ENCODE data around the gene KCNG2.

The KCNG2 gene

GRCh38 chr18:79789091-79789891 lies 8.4 kb upstream of the KCNG2 start:
- H3K4me3 ChIP-seq (ENCODE audit: low read depth, low read length), result no peak overlapping the region
- no peak overlapping the region for H3K9ac ChIP-seq (ENCODE audit: low read depth, low read length)
- no peaks in the 10 kb centered on the region for H3K4me1 ChIP-seq (ENCODE audit: control insufficient read depth, insufficient read depth, low read length)
- no peaks in the 10 kb centered on the region for H3K9me3 ChIP-seq (ENCODE audit: control insufficient read depth, insufficient read depth, low read length)
- H3K36me3 ChIP-seq (ENCODE audit: control insufficient read depth, insufficient read depth, low read length), result no peaks in the 10 kb centered on the region
- peaks cover 31% of the 10 kb centered on the region for H3K27me3 ChIP-seq (ENCODE audit: control insufficient read depth, insufficient read depth, low read length)

GRCh38 chr18:79789901-79790890 lies 7.5 kb upstream of the KCNG2 start:
- peaks cover 31% of the 10 kb centered on the region for H3K27me3 ChIP-seq (ENCODE audit: control insufficient read depth, insufficient read depth, low read length)
- no peak overlapping the region for H3K9ac ChIP-seq (ENCODE audit: low read depth, low read length)
- H3K4me1 ChIP-seq (ENCODE audit: control insufficient read depth, insufficient read depth, low read length), result no peaks in the 10 kb centered on the region
- H3K36me3 ChIP-seq (ENCODE audit: control insufficient read depth, insufficient read depth, low read length), result no peaks in the 10 kb centered on the region
- H3K9me3 ChIP-seq (ENCODE audit: control insufficient read depth, insufficient read depth, low read length), result no peaks in the 10 kb centered on the region
- no peak overlapping the region for H3K4me3 ChIP-seq (ENCODE audit: low read depth, low read length)

GRCh38 chr18:79790996-79791972 lies 6.5 kb upstream of the KCNG2 start:
- no peaks in the 10 kb centered on the region for H3K4me1 ChIP-seq (ENCODE audit: control insufficient read depth, insufficient read depth, low read length)
- H3K36me3 ChIP-seq (ENCODE audit: control insufficient read depth, insufficient read depth, low read length), result no peaks in the 10 kb centered on the region
- no peak overlapping the region for H3K9ac ChIP-seq (ENCODE audit: low read depth, low read length)
- H3K9me3 ChIP-seq (ENCODE audit: control insufficient read depth, insufficient read depth, low read length), result no peaks in the 10 kb centered on the region
- H3K4me3 ChIP-seq (ENCODE audit: low read depth, low read length), result no peak overlapping the region
- peaks cover 36% of the 10 kb centered on the region for H3K27me3 ChIP-seq (ENCODE audit: control insufficient read depth, insufficient read depth, low read length)

- H3K36me3 ChIP-seq (ENCODE audit: control insufficient read depth, insufficient read depth, low read length), result no peaks in the 10 kb centered on the region
- H3K9me3 ChIP-seq (ENCODE audit: control insufficient read depth, insufficient read depth, low read length), result no peaks in the 10 kb centered on the region
- no peak overlapping the region for H3K4me3 ChIP-seq (ENCODE audit: low read depth, low read length)
- no peak overlapping the region for H3K9ac ChIP-seq (ENCODE audit: low read depth, low read length)
- H3K4me1 ChIP-seq (ENCODE audit: control insufficient read depth, insufficient read depth, low read length), result no peaks in the 10 kb centered on the region
- H3K27me3 ChIP-seq (ENCODE audit: control insufficient read depth, insufficient read depth, low read length), result peaks cover 36% of the 10 kb centered on the region
Measured at GRCh38 chr18:79792096-79792987, 5.4 kb upstream of the KCNG2 start.

- Histone ChIP-seq H3K36me3 (ENCODE audit: control insufficient read depth, insufficient read depth, low read length) (no peaks in the 10 kb centered on the region), H3K9me3 (ENCODE audit: control insufficient read depth, insufficient read depth, low read length) (no peaks in the 10 kb centered on the region), H3K4me1 (ENCODE audit: control insufficient read depth, insufficient read depth, low read length) (no peaks in the 10 kb centered on the region), H3K4me3 (ENCODE audit: low read depth, low read length) (no peak overlapping the region), H3K9ac (ENCODE audit: low read depth, low read length) (no peak overlapping the region), H3K27me3 (ENCODE audit: control insufficient read depth, insufficient read depth, low read length) (peaks cover 34% of the 10 kb centered on the region)
Measured at GRCh38 chr18:79792988-79793355, 4.8 kb upstream of the KCNG2 start.

GRCh38 chr18:79794846-79795245 lies 2.9 kb upstream of the KCNG2 start:
- H3K4me3 ChIP-seq (ENCODE audit: low read depth, low read length), result no peak overlapping the region
- no peaks in the 10 kb centered on the region for H3K4me1 ChIP-seq (ENCODE audit: control insufficient read depth, insufficient read depth, low read length)
- H3K9me3 ChIP-seq (ENCODE audit: control insufficient read depth, insufficient read depth, low read length), result no peaks in the 10 kb centered on the region
- H3K36me3 ChIP-seq (ENCODE audit: control insufficient read depth, insufficient read depth, low read length), result no peaks in the 10 kb centered on the region
- no peak overlapping the region for H3K9ac ChIP-seq (ENCODE audit: low read depth, low read length)
- peaks cover 41% of the 10 kb centered on the region for H3K27me3 ChIP-seq (ENCODE audit: control insufficient read depth, insufficient read depth, low read length)

- Histone ChIP-seq H3K9me3 (ENCODE audit: control insufficient read depth, insufficient read depth, low read length) (no peaks in the 10 kb centered on the region), H3K27me3 (ENCODE audit: control insufficient read depth, insufficient read depth, low read length) (peaks cover 45% of the 10 kb centered on the region), H3K4me3 (ENCODE audit: low read depth, low read length) (no peak overlapping the region), H3K9ac (ENCODE audit: low read depth, low read length) (no peak overlapping the region), H3K4me1 (ENCODE audit: control insufficient read depth, insufficient read depth, low read length) (no peaks in the 10 kb centered on the region), H3K36me3 (ENCODE audit: control insufficient read depth, insufficient read depth, low read length) (no peaks in the 10 kb centered on the region)
Measured at GRCh38 chr18:79795446-79795845, 2.3 kb upstream of the KCNG2 start.

- Histone ChIP-seq H3K9ac (ENCODE audit: low read depth, low read length) (no peak overlapping the region), H3K4me1 (ENCODE audit: control insufficient read depth, insufficient read depth, low read length) (no peaks in the 10 kb centered on the region), H3K36me3 (ENCODE audit: control insufficient read depth, insufficient read depth, low read length) (no peaks in the 10 kb centered on the region), H3K4me3 (ENCODE audit: low read depth, low read length) (no peak overlapping the region), H3K27me3 (ENCODE audit: control insufficient read depth, insufficient read depth, low read length) (peaks cover 42% of the 10 kb centered on the region), H3K9me3 (ENCODE audit: control insufficient read depth, insufficient read depth, low read length) (no peaks in the 10 kb centered on the region)
Measured at GRCh38 chr18:79796016-79796415, 1.7 kb upstream of the KCNG2 start.

- H3K9ac ChIP-seq (ENCODE audit: low read depth, low read length), result no peak overlapping the region
- H3K4me1 ChIP-seq (ENCODE audit: control insufficient read depth, insufficient read depth, low read length), result no peaks in the 10 kb centered on the region
- peaks cover 39% of the 10 kb centered on the region for H3K27me3 ChIP-seq (ENCODE audit: control insufficient read depth, insufficient read depth, low read length)
- H3K36me3 ChIP-seq (ENCODE audit: control insufficient read depth, insufficient read depth, low read length), result no peaks in the 10 kb centered on the region
- H3K9me3 ChIP-seq (ENCODE audit: control insufficient read depth, insufficient read depth, low read length), result no peaks in the 10 kb centered on the region
- H3K4me3 ChIP-seq (ENCODE audit: low read depth, low read length), result no peak overlapping the region
Measured at GRCh38 chr18:79796531-79797405, 970 bp upstream of the KCNG2 start.
